ENCODE measurements around the gene SLC16A9.
"Not testable (repeated sequence)": the region's sequence is repeated elsewhere in the genome, so short reads cannot be mapped to it uniquely, and the experiment has no call there.

Gene SLC16A9

DNA sequence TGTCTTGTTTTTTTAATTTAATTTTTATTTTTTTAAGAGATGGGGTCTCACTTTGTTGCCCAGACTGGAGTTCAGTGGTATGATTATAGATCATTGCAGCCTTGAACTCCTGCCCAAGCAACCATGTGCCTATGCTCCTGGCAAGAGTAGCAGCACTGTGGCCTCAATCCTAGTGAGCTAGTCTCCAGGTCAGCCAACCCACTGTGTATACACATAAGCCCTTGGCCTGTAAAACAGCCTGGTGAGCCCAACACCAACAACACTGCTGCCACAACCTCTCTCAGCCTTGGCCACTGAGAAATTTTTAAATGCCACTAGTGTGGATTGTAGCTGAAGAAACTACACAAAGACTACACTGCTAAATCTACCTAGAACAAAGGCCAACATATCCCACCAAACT, 68.0 kb downstream of the SLC16A9 start:
- DNase-seq; intact Hi-C loops (cut with DNase I): not testable (repeated sequence)

DNA sequence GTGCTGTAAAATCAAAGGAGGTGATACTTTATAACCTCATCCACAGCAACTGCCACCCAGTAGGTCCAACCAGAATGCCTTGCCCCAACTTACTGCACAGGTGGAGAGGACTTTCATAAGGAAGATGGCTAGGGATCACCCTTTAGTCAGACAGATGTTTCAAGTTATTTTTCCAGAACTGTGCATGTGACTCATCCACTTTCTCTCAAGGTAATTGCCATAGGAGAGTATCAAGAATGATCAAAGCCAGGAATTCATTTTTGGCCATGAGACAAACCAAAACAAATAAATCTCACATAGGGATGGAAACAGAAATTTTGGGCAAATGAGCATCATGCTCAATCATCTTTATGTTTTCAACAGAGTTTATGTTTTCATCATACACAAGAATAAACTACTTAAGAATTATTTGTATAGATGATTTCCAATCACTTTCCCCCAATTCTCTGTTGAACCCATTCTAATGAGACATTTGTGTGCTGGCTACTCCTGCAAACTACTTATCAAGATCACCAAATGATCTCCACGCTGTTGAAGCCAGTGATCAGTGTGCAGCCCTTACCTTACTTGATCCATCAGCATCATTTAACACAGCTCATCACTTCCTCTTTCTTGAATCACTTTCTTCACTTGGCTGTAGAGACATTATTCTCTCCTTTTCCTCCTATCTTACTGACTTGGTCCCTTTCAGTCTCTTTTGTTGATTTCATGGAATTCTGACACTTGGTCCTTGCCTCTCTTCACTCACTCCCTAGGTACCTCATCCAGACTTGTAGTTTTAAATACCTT, 74.0 kb downstream of the SLC16A9 start:
- intact Hi-C loops (cut with DNase I) = no loop called here
- DNase-seq = no peak

DNA sequence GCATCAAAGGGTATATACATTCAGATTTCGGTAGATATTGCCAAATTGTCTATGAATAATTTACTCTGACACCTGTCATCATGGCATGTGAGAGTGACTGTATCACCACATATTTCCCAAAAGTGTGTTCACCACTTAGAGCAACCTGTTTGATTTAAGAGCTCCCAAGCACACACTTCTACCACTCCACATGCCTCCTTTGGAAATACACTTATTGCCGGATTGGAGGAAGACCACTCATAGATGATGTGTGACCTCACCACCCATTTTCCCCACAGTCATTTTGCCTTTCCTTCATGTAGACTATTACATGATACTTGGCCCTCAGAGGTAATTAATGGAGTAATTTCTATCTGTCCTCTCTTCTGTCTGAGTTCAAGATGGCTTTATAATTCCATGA, 75.5 kb downstream of the SLC16A9 start:
- intact Hi-C loops (cut with DNase I) = no loop called here
- DNase-seq = no peak

DNA sequence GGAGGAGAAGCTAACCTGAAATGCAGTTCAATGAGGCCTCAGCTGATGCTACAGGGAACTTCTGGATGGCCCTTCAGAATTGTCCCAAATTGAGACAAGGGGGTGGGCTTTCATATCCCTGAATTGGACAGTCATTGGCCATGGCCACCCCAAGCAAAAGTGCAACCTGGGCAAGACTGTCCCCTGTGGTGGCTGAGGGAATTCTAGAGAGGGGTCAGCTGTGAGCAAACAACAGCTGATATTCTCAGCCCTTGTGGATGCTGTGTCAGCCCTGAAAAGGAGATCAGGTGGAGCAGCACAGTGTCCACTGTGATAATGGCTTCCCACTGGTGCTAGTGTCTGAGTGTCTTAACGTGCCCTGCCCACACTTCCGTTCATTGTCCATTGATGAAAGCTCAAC, 76.6 kb downstream of the SLC16A9 start:
- no peak for DNase-seq
- intact Hi-C loops (cut with DNase I) = no loop called here

DNA sequence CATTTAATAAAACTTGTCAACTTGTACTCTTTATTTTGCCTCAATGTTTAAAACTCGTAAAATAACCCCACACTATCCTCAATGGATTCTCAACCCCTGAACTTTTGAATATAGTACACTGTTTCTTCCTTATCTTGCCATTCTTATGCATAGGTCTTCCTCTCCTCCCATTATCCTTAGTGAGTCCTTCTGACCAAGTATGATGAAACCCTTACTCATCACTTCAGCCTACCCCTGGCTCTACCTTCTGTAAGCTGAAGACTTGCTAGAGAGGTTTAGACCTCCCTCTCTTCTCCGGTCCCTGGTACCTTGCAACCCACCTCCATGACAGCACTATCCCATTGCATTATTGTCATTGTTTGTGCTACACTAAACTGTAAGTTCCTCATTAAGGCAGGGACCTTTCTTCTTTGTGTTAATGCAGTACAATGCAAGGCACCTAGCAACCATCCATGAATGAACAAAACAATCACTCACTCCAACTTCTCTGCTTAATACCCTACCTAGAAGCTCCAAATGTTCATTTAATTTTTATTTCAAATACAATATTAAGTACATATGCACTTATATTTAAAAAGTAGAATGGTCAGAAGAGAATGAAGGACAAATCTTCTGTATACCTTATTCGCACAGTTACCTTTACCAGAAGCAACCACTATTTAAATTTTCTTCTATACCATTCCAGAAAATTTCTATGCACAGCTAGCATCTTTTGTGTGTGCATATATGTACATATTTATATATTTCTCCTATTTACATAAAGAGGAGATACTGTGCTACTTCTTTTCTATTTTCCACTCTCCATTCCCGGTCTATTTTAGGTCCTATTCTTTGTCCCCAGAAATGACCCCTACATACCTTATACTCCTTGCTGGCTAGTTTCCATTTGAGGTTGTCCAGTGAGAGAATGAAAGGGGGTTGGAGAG, 77.5 kb downstream of the SLC16A9 start:
- intact Hi-C loops (cut with DNase I) = no loop called here
- no peak for DNase-seq

DNA sequence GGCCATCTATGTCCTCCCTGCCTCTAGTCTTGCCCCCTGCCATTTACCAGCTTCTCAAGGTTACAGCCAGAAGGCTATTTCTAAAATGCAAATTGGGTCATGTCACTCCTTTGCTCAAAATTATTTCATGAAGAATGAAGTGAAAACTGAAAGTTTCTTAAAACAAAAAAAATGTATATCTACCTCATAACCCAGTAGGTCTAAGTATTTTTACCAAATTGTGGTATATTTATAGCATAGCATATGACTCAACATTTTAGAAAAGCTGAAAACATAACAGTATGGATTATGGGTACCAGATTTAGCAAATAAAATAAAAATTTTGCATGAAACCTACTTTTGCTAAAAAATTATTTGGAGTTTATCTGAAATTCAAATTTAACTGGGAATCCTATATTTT, 78.4 kb downstream of the SLC16A9 start:
- intact Hi-C loops (cut with DNase I) = no loop called here
- DNase-seq = no peak

DNA sequence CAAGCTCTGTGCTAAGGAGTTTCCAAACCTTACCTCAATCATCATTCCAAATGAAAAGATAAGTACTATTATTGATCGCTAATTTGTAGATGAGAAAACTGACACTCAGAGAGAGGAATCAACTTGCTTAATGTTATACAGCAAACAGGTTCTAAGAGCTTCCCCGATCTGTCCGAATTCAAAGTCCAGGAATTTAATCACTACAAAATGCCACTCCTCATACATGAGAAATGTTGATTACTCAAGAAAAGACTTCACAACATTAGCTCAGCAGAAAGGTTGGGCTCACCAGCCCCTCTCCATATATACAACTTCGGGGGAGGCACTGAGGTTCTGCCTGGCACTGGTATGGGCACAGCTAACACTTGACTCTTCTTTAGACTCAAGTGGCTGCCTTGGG, 80.7 kb downstream of the SLC16A9 start:
- intact Hi-C loops (cut with DNase I) = loop anchor here (5.0 to 10.0 kb wide), 2 partner anchors 278 to 406 kb away; partner anchors contain the start of gene CCDC6
- DNase-seq = no peak

DNA sequence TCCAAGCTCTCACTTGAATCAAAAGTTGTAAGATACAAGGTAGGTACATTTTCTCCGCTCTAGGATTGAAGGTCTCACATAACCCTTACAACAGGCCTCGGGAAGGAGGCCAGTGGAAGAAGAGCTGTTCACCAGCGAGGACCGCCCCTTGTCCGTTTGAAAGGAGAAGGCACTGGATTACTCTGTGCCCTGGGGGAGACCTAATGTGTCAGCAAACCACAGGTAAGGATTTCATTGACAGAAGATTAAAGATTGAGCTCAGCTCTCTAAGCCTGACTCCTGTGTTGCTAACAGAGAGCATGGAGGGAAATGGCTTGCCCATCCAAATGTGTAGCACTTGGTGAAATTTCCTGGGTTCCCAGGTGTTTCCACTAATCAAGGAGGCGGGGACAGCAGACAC, 81.2 kb downstream of the SLC16A9 start:
- intact Hi-C loops (cut with DNase I) = loop anchor here (5.0 to 10.0 kb wide), 2 partner anchors 279 to 406 kb away; partner anchors contain the start of gene CCDC6
- DNase-seq = no peak

DNA sequence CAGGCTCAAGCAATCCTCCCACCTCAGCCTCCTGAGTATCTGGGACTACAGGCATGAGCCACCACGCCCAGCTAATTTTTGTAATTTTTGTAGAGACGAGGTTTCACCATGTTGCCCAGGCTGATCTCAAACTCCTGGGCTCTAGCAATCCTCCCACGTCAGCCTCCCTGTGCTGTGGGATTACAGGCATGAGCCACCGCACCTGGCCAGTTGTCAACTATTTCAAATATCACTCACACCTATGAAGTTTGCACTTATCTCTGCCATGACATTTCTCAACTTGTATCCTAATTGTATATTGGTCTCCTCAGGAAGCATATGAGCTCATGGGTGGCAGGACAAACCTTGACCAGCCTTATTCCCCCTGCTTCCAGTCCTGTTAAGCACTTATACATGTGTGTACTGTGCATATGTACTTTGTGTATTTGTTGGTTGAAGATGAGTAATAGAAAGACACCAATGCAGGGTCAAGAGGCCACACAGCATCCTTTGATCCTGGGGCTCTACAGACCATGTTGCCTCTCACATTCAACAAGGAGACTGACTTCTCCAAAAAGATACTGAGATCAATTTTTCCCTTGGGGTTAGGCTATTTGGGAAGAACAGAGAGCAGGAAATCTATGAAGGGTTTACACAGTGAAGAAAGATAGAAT, 82.2 kb downstream of the SLC16A9 start:
- DNase-seq = no peak
- intact Hi-C loops (cut with DNase I) = loop anchor here (5.0 to 10.0 kb wide), 2 partner anchors 280 to 407 kb away; partner anchors contain the start of gene CCDC6

DNA sequence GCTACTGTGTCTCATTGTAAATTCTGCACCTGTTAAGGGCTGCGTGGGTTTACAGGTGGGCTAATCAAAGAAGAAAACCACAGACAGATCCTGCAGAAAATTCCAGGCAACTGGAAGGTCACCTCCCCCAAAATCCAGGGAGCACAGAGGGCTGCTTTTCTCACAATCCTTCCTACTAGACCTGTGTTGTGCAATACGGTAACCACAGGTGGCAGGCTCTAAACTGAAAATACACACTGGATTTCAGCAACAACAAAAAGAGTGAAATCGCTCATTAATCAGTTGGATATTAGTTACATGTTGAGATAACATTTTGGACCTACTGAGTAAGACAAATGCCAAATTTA, 83.2 kb downstream of the SLC16A9 start:
- no peak for DNase-seq
- intact Hi-C loops (cut with DNase I) = loop anchor here (5.0 to 10.0 kb wide), 2 partner anchors 281 to 408 kb away; partner anchors contain the start of gene CCDC6

DNA sequence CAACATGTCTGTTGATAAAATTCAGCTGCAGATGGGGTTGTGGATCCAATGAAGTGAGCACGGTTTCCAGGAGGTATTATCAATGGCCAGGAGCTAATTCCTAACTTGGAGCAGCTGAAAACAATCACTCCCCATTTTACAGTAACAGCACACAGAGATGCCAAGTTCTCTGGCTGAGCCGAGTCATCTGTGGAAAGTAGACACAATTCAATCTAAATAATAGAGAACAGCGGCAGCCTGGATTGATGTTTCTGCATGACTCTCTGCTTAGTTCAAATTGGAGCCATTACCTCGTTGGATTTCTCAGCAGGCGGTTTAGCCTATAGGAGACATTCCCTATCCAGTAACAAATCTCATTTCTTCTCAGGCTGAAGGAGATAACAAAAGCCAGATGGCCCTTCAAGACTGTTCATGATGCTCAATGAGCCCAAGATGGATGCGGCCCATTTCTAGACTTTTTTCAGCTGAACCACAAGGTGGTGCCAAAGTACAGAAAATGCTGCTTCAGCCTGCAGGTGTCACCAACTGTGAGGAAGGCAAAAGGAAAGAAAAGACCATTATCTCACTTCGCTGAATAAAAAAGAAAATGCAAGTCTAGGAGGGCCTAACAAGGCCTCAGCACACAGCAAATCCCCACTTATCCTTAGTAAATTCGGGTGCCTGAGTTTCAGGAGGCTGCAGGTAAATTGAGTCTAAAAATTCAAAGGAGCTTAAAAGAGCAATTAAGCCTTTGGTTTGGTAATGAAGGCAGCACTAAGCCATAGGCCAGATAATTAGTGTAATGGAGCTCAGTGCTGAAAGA, 83.7 kb downstream of the SLC16A9 start:
- intact Hi-C loops (cut with DNase I) = loop anchor here (5.0 to 10.0 kb wide), 2 partner anchors 281 to 409 kb away; partner anchors contain the start of gene CCDC6
- peak in 37 of 42 donors; percentile 18 to 84 (median 59) for DNase-seq

DNA sequence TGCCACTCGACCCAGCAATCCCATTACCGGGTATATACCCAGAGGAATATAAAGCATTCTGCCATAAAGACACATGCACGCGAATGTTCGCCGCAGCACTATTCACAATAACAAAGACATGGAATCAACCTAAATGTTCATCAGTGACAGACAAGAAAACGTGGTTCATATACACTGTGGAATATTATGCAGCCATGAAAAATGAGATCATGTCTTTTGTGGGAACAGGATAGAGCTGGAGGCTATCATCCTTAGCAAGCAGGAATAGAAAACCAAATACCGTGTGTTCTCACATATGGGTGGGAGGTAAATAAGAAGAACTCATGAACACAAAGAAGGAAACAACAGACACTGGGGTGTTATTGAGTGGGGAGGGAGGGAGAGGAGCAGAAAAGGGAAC, 84.7 kb downstream of the SLC16A9 start:
- no peak for DNase-seq
- intact Hi-C loops (cut with DNase I) = loop anchor here (5.0 to 10.0 kb wide), 4 partner anchors 282 to 843 kb away; partner anchors contain the start of gene CCDC6

DNA sequence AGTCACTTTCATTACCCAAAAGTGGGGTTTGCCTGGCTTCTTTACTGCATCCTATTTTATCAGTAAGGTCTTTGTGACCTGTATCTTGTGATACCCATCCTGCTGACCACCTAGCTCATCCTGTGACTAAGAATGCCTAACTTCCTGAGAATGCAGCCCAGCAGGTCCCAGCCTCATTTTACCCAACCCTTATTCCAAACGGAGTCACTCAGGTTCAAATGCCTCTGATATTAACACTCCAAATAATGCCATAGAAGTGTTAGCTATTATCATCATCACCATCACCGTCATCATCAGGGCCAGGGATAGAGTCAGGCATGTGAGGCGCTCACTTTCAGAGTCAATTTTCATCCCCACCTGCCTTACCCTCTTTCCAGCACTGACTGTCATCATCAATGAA, 85.5 kb downstream of the SLC16A9 start:
- intact Hi-C loops (cut with DNase I) = loop anchor here (5.0 to 10.0 kb wide), 3 partner anchors 411 to 842 kb away; no protein-coding TSS in a partner anchor

DNA sequence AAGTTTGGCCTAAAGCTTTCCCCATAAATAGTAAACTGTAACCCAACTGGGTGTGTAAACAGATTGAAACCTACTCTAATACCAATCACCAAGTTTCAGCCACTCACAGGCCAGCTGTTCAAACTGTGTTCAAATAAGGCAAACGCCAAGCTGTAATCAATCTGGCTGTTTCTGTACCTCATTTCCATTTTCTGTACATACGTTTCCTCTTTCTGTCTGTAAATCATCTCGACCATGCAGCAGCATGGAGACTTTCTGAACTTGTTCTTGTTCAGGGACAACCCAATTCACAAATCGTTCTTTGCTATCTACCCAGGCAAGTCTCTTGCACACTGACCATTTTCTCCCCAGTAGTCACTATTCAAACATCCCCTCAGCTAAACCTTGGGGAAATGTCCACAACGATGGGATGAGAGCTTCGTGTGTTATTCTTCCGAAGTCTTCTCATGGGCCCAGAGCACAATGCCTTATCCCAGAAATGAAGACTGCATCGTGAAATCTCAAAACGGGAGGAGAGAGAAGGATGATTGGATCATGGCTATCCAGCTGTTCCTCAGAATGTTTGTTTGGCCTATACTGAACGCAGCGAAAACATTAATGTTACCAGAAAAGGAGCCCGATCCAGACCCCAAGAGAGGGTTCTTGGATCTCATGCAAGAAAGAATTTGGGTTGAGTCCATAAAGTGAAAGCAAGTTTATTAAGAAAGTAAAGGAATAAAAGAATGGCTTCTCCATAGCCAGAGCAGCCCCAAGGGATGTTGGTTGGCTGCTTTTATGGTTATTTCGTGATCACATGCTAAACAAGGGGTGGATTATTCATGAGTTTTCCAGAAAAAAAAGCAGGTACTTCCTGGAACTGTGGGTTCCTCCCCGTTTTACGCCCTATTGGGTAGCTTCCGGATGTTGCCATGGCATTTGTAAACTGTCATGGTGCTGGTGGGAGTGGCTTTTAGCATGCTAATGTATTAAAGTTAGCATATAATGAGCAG, 86.2 kb downstream of the SLC16A9 start:
- intact Hi-C loops (cut with DNase I) = loop anchor here (5.0 to 10.0 kb wide), 3 partner anchors 411 to 841 kb away; no protein-coding TSS in a partner anchor

More for the DNA sequence above, 85.5 kb downstream of the SLC16A9 start:
- no peak for DNase-seq

DNA sequence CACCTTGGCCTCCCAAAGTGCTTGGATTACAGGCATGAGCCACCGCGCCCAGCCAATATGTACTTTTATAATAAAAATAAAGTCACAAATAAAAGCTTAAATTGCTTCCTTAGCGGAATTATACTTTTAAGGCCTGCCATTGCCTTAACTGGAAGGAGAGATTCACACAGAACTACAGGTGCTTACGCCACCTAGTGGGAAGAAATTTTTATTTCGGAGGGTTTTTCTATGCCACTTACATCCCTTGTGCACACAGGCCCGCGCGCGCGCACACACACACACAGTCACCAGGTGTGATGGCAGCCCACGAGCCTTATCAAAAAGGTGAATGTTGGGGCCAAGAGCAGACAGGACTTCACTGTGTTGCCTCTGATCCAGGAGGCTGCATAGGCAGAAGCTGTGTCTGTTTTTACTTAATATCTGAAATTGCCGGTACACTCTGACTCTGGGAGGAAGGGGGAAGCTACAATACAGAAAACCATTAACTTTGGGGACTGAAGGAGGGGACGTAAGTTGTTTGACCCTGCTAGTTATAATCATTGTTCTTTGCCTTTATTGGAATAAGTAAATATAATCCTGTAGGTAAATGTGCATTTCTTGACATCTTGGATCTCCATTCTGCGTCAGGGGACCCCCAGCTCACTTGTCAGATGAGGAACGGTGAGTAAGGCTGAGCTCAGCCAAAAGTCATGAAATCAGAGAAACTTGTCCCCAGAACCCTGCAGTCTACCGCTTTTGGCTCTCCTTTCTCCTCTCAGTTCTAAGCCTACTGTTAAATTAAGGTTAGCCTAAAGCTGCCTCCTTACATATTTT, 87.1 kb downstream of the SLC16A9 start:
- DNase-seq = peak in 41 of 42 donors; percentile 30 to 84 (median 58)
- intact Hi-C loops (cut with DNase I) = loop anchor here (5.0 to 10.0 kb wide), 3 partner anchors 412 to 840 kb away; no protein-coding TSS in a partner anchor

More for the DNA sequence above, 86.2 kb downstream of the SLC16A9 start:
- no peak for DNase-seq

DNA sequence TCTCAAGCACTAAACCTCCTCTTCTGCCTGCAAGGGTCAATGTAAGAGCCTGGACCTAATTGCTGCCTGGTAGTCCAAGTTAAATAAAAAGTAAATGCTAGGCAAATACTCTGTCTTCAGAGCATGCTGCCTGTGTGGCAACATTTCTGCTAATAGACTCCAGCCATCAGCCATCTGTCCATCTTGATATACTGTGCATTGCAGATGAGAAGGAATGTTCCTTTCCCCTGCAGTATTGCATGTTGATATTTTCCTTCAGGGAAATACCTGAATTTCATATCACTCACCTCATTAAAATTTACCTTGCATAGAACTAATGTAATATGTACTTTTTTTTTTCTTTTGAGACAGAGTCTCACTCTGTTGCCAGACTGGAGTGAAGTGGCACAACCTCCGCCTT, 87.9 kb downstream of the SLC16A9 start:
- intact Hi-C loops (cut with DNase I) = loop anchor here (5.0 to 10.0 kb wide), 3 partner anchors 413 to 839 kb away; no protein-coding TSS in a partner anchor

More for the DNA sequence above, 87.9 kb downstream of the SLC16A9 start:
- no peak for DNase-seq

All from head of caudate nucleus (tissue), 42 donors.